ENCODE data around the gene ASNSD1. TPM values are rescaled to one million over a fixed set of nuclear protein-coding genes. Genes with fewer than 3 reads are reported as not detected.
A peak's percentile ranks its signal among the peaks of the same experiment; 100 is the strongest.
"Not testable (repeated sequence)": the region's sequence is repeated elsewhere in the genome, so short reads cannot be mapped to it uniquely, and the experiment has no call there.

Gene ASNSD1
- total RNA-seq, 1 donor from 2014 or later = 67.1 TPM

DNA sequence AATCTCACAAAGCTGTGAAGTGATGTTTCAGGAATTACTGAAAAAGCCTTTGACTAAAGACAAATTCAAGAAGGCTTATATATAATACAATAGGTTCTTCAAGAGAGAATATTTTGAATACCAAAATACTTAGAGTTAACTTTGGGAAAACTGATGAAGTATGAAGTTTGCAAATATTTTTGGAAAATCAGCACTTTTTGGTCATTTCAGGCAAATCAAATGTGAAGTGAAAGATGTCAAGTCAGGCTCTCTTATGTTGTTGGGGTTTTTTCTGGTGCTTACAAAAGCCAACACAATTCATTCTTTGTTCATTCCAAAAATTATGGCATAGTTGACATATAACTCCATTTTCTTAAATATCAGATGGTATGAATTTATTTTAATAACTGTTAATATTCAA lies 14.7 kb upstream of the ASNSD1 start:
- DNase-seq = no peak

- no peak for DNase-seq
Observed at GRCh38 chr2:189648846-189649509, 12.3 kb upstream of the ASNSD1 start.

GRCh38 chr2:189651284-189651683 lies 10.0 kb upstream of the ASNSD1 start:
- no peak for DNase-seq

DNA sequence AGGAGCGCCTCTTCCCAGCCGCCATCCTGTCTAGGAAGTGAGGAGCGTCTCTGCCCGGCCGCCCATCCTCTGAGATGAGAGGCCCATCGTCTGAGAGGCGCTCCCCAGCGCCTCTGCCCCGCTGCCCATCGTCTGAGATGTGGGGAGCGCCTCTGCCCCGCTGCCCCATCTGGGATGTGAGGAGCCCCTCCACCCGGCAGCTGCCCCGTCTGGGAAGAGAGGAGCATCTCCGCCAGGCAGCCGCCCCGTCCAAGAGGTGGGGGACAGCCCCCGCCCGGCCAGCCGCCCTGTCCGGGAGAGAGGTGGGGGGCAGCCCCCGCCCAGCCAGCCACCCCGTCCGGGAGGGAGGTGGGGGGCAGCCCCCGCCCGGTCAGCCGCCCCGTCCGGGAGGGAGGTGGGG lies 7.8 kb upstream of the ASNSD1 start:
- not testable (repeated sequence) for DNase-seq

GRCh38 chr2:189654641-189655040 lies 6.6 kb upstream of the ASNSD1 start:
- no peak for DNase-seq

DNA sequence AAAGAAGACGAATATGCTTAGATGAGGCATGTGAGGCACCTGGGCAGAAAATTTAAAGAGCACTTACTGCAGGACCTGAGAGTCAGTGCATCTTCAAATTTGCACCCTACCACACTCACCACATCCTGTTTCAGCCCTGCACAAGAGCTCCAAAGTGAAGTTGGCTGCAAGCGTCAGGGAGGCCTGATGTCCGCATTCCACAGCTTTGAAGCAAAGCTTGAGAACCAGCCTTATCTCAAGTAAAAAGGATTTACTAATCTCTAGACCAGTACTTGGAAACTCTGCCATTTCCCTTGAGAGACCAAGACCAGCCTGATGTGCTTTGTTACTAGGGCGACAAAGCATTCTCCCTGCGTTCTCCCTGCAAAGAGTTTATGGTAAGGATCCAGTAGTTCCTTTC lies 3.4 kb upstream of the ASNSD1 start:
- DNase-seq = no peak

DNA sequence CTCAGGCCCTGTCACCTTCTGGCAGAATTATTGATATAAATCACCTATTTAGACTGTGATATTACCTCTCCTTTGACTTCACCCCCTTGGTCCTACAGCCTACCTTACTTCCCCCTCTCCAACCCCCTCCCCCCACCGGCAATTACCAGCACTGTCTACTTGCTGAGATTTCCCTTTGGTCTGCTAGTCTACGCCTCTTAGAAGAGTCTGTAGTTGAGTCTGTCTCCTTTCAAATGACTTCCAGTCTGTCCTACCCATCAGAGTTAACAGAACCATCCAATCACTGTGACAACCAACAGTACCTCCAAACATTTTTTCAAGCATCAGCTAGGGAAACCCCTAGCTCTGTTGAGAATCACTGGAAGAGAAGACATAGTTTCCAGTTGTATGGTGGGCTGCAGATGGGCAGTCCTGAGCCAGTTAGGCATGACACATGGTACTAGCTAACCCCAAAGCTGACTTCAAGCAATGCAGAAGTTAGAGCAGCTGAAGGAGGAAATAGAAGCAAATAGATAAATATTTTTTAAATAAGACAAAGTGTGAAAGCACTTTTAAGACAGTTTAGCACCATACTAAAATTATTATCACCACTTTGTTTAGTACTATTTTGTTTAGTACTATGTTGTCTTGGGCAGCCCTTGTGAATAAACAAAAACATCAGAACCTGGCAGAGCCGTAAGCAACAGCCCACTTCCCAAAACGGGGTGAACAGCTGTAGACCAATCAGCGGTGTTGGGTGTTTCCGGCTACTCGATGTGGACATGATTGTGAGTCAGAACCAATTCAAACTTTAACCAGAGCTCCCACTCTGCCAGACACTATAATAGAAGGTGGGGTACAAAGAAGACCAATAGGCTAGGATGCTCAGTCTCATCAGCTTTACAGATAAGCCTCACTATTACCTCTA lies 2.7 kb upstream of the ASNSD1 start:
- DNase-seq = no peak

DNA sequence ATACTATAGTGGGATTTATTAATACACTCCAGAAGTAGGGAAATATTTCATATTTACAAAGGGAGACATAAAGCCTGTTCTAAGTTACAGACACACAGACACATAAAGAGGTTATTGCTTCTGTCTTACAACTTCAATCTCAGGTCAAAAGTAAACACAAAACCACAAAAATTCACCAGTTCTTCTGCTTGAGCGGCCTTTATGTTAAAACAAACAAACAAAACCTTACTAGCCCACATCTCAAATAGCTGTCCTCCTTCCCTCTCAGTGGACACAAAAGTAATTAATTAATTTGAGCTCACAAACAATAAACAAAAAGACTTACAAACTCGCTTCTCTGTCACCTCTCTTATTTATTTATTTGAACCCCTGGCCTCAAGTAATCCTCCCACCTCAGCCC lies 1.5 kb upstream of the ASNSD1 start:
- DNase-seq = no peak

DNA sequence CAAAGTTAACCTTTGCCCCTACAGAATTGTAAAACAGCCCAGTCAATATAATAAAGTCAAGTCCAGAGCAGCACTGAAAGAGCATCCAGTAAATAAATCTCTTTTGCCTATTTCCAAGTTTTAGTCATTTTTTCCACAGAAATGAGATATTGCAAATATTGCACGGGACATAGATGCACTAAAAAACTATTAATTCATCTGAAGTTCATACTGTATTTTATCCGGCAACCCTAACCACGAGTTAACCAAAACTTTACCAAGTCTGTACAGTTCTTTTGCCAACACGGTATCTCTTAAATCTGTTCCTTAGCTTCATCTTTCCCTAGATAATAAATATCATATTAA lies 484 bp upstream of the ASNSD1 start:
- no peak for DNase-seq

DNA sequence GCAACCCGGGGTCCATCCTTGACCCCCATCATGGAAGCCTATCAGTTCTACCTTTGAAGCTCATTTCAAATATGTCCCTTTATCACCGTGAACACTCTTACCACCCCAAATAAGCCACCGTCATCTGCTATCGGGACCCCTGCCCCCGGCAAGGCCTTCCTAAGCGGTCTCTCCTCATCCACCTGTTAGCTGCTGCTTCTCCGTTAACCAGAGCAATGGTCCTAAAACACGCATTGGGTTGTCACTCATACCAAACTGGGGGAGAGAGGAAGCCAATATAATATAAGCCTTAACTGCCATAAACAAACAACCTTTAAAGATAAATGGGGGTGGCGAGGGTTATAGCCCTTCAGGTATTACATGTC lies 680 bp downstream of the ASNSD1 start:
- no peak for DNase-seq

DNA sequence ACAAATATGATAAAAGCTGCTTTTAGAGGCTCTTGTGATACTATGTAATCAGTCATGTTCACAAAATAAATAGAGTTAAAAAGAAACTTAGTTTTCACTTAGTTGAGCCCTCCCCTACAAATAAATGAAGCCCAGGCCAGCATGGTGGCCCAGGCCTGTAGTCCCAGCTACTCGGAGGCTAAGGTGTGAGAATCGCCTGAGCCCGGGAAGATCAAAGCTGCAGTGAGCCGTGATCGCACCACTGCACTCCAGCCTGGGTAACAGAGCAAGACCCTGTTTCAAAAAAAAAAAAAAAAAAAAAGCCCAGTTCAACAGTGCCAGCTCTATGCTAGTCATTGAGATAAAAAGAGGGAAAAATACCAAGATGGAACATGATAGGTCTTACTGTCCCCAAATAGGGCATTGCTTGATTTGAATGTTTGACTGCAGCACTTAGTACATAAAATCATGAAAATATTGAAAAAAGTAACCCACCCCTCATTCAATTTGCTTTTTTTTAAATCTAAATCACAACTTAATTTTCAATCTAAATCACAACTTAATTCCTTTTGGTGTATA lies 1.5 kb downstream of the ASNSD1 start:
- DNase-seq = no peak

GRCh38 chr2:189663319-189663718 lies 2.1 kb downstream of the ASNSD1 start:
- DNase-seq = not testable (repeated sequence)

- DNase-seq = no peak
Observed at GRCh38 chr2:189669913-189670312, 8.7 kb downstream of the ASNSD1 start.

- DNase-seq = no peak
Observed at GRCh38 chr2:189673661-189674373, 12.6 kb downstream of the ASNSD1 start.

- DNase-seq = peak; percentile 93
Observed at GRCh38 chr2:189674374-189675112, 13.3 kb downstream of the ASNSD1 start, which contains the start of gene ANKAR. Gene ANKAR (plus strand): TSS chr2:189674670. CDS start chr2:189676491, 1,821 bp downstream.

DNA sequence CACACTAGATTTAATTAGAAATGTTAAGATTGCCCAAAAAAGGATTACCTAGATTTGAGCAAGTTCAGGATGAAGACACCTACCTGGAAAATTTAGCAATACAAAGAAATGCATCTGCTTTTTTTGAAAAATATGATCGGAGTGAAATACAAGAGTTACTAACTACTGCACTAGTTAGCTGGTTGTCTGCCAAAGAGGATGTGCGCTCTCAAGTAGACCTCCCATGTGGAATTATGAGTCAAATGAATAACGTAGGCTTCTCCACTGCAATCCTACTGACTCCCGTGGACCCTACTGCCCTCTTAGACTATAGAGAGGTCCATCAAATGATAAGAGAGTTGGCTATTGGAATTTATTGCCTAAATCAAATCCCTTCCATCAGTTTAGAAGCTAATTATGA lies 15.2 kb downstream of the ASNSD1 start:
- no peak for DNase-seq

DNA sequence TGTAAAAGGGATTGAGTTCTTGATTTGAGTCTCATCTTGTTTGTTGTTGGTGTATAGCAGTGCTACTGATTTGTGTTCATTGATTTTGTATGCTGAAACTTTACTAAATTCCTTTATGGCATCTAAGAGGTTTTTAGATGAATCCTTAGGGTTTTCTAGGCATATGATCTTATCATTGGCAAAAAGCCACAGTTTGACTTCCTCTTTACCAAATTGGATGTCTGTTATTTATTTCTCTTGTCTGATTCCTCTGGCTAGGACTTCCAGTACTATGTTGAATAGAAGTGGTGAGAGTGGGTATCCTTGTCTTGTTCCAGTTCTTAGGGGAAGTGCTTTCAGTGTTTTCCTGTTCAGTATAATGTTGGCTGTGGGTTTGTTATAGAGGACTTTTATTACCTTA lies 18.0 kb downstream of the ASNSD1 start:
- no peak for DNase-seq

- DNase-seq = no peak
Observed at GRCh38 chr2:189681203-189681602, 19.9 kb downstream of the ASNSD1 start.

DNA sequence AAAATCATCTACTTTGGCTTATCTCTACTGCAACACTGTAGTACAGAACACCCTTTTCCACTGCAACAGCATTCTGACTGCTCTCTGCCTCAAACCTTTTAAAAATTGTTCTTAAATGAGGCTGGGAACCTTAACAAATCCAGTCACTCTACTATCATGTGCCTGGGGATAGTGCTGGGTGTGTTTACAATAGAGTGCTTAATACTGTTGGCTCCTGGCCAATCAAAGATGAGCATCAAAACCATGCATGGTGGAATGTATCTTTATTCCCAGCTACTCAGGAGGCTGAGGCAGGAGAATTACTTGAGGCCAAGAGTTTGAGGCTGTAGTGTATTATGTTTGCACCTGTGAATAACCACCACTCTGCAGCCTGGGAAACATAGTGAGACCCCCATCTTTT lies 20.6 kb downstream of the ASNSD1 start:
- no peak for DNase-seq

DNA sequence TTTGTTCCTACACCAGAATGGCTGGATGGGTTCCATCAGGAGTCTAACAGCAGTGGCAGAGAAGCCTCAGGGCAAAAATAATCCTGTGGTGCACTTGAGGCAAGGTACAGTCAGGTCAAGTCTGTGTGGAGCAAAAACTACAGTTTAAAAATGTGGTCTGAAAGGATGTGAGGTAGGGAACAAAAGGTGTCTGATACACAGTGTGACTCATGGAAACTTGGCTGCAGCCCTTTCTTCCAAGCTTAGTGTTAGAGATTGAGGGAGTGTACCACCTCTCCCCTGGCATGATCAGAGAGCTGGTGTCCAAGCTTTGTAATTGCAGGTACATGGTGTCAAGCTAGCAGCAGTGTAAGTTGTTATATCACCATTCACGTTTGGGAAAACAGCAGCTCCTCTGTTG lies 22.1 kb downstream of the ASNSD1 start:
- DNase-seq = no peak

GRCh38 chr2:189684811-189685210 lies 23.6 kb downstream of the ASNSD1 start:
- no peak for DNase-seq
